GM13977 (cell line): Measurements from ENCODE around the gene SMIM10L2A.

ENCODE experiments used
- DNase-seq: peaks from one replicate; pipeline ENCODE4 v3.0.0; 2012; ENCODE audit warnings: low spot score
- CTCF ChIP-seq: IDR thresholded peaks from 2 replicates; pipeline ENCODE4 v1.5.1; 2012; ENCODE audit warnings: mild to moderate bottlenecking, control low read depth; ENCODE audit not compliant: insufficient read depth; ENCODE audit errors: extremely low read depth, missing control alignments
- in situ Hi-C: fragments of 300-500 bp; cut with MboI; formaldehyde crosslinking; loops from one replicate; pipeline ENCODE4 v1.12.0; 2022; ENCODE audit warnings: low sequenced_read_pairs, low pct_unique_long_range_greater_than_20kb, mixed read lengths, inconsistent platforms; ENCODE audit not compliant: unreplicated experiment

Gene SMIM10L2A

GRCh38 chrX:135431886-135432285 lies 10.1 kb downstream of the SMIM10L2A start:
- DNase-seq, result no peak
- no peak for TF ChIP-seq CTCF
- in situ Hi-C loops, result no loop called here

GRCh38 chrX:135432453-135432852 lies 10.7 kb downstream of the SMIM10L2A start:
- TF ChIP-seq CTCF, result no peak
- in situ Hi-C loops, result no loop called here
- no peak for DNase-seq

GRCh38 chrX:135432881-135433521 lies 11.3 kb downstream of the SMIM10L2A start:
- in situ Hi-C loops, result no loop called here
- no peak for TF ChIP-seq CTCF
- no peak for DNase-seq

- in situ Hi-C loops, result no loop called here
- no peak for TF ChIP-seq CTCF
- DNase-seq, result no peak
These were observed 11.9 kb downstream of the SMIM10L2A start for GRCh38 chrX:135433531-135434257.

- TF ChIP-seq CTCF, result no peak
- DNase-seq, result no peak
- in situ Hi-C loops, result no loop called here
These were observed 12.8 kb downstream of the SMIM10L2A start for GRCh38 chrX:135434258-135435138.

GRCh38 chrX:135435139-135435922 lies 13.6 kb downstream of the SMIM10L2A start:
- TF ChIP-seq CTCF, result no peak
- DNase-seq, result no peak
- in situ Hi-C loops, result no loop called here
